Aortic smooth muscle cell (primary cell): ENCODE data around the gene PMM1. TPM values are rescaled to one million over a fixed set of nuclear protein-coding genes. Genes with fewer than 3 reads are reported as not detected.

ENCODE experiments used
- total RNA-seq: library from RNA; depleted of rRNA; stranded (reverse); fragments of >200 nt; gene quantifications from 2 replicates; pipeline ENCODE4 v1.2.3, GENCODE V29; 2014

PMM1 gene
- 16.2 and 23.6 TPM in 2 replicates for total RNA-seq

DNA sequence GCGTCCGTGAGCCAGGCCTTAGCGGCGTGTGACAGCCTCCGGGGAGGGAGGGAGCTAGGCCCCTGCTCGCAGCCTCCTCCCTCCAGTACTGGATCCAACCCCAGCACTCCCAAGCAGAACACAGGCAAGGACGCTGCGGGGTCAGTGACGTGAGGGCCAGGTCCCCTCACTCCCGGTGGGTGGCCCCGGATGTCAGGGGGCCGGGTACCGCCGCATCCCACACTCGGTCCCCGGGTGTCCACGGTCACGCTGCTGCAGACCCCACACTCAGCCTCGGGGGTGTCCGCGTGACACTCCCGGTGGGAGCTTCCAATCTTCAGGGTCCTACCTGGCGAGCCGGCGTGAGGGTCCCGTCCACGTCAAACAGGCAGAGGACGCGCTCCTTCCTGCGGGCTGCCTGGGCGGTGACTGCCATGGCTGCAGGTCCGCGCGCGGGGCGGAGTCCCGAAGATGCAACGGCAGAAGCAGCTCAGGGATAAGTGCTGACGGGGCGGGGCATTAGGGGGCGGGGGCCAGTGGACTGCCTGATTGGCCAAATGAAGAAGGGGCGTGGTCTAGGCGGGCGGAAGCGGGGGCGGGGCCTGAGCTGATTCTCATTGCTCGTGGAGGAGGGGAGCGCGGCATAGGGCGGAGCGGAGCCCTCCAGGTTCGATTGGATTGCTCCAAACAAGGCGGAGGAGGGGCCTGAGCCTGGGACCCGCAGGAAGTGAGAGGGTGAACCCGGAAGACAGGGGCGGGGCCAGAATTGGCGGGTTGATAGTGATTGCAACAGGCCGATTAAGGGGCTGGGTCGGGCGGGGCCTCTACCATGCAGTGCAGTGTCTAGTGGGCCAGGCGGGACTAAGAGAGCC is at the start of gene PMM1:
PMM1 (minus strand) TSS at position 450 of the 851 bp plus-strand sequence; CDS start at position 415, 35 bp downstream.

DNA sequence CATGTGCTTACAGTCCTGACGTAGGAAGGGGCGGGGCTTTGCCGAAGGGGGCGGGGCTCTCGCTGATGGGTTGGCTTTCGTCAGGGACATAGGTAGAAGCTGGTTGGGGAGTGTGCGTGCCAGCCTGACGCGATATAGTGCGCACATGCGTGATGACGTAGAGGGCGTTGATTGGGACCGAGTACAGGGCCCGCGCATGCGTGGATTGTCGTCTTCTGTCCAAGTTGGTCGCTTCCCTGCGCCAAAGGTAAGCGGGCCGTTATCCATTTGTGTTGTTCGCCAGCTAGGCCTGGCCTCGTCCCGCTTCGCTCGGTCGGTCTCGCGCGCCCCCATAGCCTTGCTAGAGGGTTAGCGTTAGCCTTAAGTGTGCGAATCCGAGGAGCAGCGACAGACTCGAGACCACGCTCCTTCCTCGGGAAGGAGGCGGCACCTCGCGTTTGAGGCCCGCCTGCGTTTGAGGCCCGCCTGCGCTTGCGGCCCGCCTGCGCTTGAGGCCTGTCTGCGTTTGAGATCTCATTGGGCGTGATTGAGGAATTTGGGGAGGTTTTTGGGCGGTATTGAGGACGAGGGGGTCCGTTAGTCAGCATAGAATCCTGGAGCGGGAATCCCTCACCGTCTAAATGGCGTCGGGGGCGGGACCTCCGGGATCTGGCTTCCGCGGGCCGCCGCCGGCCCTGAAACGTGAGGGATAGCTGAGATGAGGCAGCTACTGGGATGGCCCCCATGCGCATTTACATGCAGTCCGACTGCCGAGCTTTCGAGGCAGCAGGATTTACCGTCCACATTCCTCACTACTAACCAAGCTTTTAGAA is 31.7 kb upstream of the PMM1 start, which contains the start of gene XRCC6:
XRCC6 (plus strand) TSS at position 197 of the 812 bp plus-strand sequence. CDS start 710 bp downstream, outside the sequence.

DNA sequence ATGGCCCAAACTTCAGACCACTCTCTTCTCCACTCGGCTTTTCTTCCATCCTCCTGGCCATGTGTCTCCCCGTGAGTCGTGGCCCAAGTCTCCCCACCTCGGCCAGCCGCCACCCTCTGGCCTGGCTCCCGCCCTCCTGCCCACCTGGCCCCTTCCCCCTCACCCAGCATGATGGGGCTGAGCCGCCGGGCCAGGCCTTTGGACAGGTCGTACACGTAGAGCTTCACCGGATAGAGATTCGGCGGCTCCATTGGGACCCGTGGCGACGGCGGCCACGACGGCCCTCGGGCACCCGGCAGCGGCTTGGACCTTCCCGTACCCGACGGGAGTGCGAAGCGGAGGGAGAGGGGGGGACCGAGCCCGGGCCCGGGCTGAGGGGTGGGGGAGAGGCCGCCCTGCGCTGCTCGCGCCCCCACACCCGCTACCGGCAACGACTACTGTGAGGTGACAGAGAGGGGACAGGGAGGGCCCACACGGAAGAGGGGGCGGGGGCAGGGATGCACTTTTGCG is 31.0 kb upstream of the PMM1 start, which contains the start of gene DESI1:
DESI1 (minus strand) TSS at position 455 of the 510 bp plus-strand sequence; CDS start at position 251, 204 bp downstream.

DNA sequence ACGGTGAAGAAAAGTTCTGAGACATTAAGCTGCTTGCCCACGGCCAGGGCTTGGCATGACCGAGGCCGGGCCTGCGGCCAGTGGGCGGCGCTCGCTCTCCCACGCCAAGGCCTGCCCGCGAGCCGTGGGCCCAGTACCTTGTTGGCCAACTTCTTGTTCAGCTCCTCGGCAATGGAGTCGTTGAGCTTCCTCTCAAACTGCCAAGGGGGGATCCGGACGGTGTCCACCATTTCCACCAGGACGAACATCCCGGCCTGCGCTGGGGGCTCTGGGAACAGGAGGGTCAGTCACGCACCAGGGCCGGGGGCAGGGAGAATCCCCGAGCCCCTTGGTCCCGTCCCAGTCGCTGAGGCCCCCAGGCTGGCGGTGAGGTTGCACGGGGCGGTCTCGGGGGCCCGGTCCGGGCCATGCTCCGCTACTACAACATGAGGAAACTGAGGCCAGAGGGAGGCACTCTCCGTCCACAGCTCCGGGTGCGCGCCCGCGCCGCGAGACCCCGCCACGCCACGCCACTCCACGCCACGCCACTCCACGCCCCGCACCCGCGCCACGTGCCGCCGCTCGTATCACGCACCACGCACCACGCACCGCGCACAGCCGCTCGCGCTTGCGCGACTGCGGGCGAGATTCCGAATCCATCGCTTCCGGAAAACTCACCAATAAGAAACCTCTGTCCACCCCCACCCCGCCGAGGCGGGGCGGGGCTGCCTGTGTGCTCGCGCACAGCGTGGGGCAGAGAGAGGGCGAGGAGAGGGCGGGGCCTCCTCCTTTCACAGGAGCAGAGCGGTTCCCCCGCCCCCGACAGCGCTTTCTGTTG is 45.6 kb downstream of the PMM1 start, which contains the start of gene POLR3H:
POLR3H (minus strand) TSS at position 617 of the 817 bp plus-strand sequence; CDS start at position 248, 369 bp downstream.

Other genes with a start within 250 kb of the PMM1 start
- 10.8 and 12.1 TPM in 2 replicates for gene TEF, start 207.9 kb downstream of the PMM1 start, total RNA-seq
- 12.2 and 12.5 TPM in 2 replicates for gene TOB2, start 143.0 kb downstream of the PMM1 start, total RNA-seq
- gene PHF5A, start 121.1 kb downstream of the PMM1 start, total RNA-seq, result 51.9 and 53.2 TPM in 2 replicates
- gene ACO2, start 120.7 kb downstream of the PMM1 start, total RNA-seq, result 65.3 and 81.6 TPM in 2 replicates
- gene POLR3H, start 45.4 kb downstream of the PMM1 start, total RNA-seq, result 24.9 and 27.0 TPM in 2 replicates
- gene CSDC2, start 28.8 kb downstream of the PMM1 start, total RNA-seq, result 2.5 and 4.7 TPM in 2 replicates
- gene DESI1, start 31.2 kb upstream of the PMM1 start, total RNA-seq, result 10.4 and 11.1 TPM in 2 replicates
- 338 and 357 TPM in 2 replicates for gene XRCC6, start 31.5 kb upstream of the PMM1 start, total RNA-seq
- gene SNU13, start 99.0 kb upstream of the PMM1 start, total RNA-seq, result 59.3 and 86.3 TPM in 2 replicates
- 1.2 TPM in 2 replicates for gene MEI1, start 109.7 kb upstream of the PMM1 start, total RNA-seq
- gene CCDC134, start 210.8 kb upstream of the PMM1 start, total RNA-seq, result 6.0 and 8.2 TPM in 2 replicates
- 41.9 and 54.3 TPM in 2 replicates for gene SREBF2, start 243.3 kb upstream of the PMM1 start, total RNA-seq